BJ (cell line): ENCODE data around the gene MGMT. TPM values are rescaled to one million over a fixed set of nuclear protein-coding genes. Genes with fewer than 3 reads are reported as not detected.

ENCODE experiments used
- CTCF ChIA-PET: fragments of 350-600 bp; formaldehyde crosslinking; extraction: SDS; loops from one replicate; lab custom pipeline; 2021; ENCODE audit warnings: antibody characterized with exemption, inconsistent platforms; lab: Yijun Ruan, JAX
- POLR2A ChIA-PET: fragments of 300-600 bp; sonication (Branson Sonifier 250); formaldehyde crosslinking; extraction: SDS; loops from one replicate; lab custom pipeline; 2021; ENCODE audit warnings: antibody characterized with exemption; lab: Charles Lee
- DNase-seq: peaks from one replicate; pipeline ENCODE4 v3.0.0-alpha.2; 2011; ENCODE audit warnings: low read depth
- H3K27me3 ChIP-seq: 2 replicates; pipeline ENCODE4 v1.6.0; 2011; ENCODE audit warnings: low read length; ENCODE audit not compliant: control insufficient read depth, insufficient read depth
- H3K36me3 ChIP-seq: 2 replicates; pipeline ENCODE4 v1.5.1; 2011; ENCODE audit warnings: low read length; ENCODE audit not compliant: control insufficient read depth, insufficient read depth
- H3K4me3 ChIP-seq: 2 replicates; pipeline ENCODE4 v1.5.1; 2011; ENCODE audit warnings: low read depth, mild to moderate bottlenecking, control low read depth, low read length
- CTCF ChIP-seq: IDR thresholded peaks from 2 replicates; pipeline ENCODE4 v1.5.1; 2011; ENCODE audit warnings: low read depth, mild to moderate bottlenecking, control low read depth, inconsistent platforms, low read length, moderate library complexity; ENCODE audit not compliant: insufficient read depth
- polyA plus RNA-seq: library from polyadenylated mRNA; depleted of rRNA; stranded (reverse); fragments of >200 nt; gene quantifications from 2 replicates; pipeline ENCODE4 v1.2.3, GENCODE V29; 2011

Gene MGMT
- polyA plus RNA-seq, 1 experiment: 21.0 TPM

- no peak overlapping the region for H3K4me3 ChIP-seq
- POLR2A ChIA-PET: no interaction called here
- CTCF ChIA-PET: interaction anchor here (1.2 kb wide), 1 partner anchor 15 kb away, joined by 3 read pairs; no protein-coding TSS in a partner anchor
- DNase-seq: no peak
- no peaks in the 10 kb centered on the region for H3K27me3 ChIP-seq
- H3K36me3 ChIP-seq: no peaks in the 10 kb centered on the region
- TF ChIP-seq CTCF: no peak
These were observed 273.7 kb downstream of the MGMT start for GRCh38 chr10:129740532-129741279.

- no peak overlapping the region for H3K4me3 ChIP-seq
- no peaks in the 10 kb centered on the region for H3K27me3 ChIP-seq
- DNase-seq: no peak
- CTCF ChIA-PET: interaction anchor here (1.2 kb wide), 1 partner anchor 15 kb away, joined by 3 read pairs; no protein-coding TSS in a partner anchor
- no peaks in the 10 kb centered on the region for H3K36me3 ChIP-seq
- POLR2A ChIA-PET: no interaction called here
- no peak for TF ChIP-seq CTCF
These were observed 274.4 kb downstream of the MGMT start for GRCh38 chr10:129741280-129741977.

- Histone ChIP-seq H3K36me3 (no peaks in the 10 kb centered on the region), H3K27me3 (no peaks in the 10 kb centered on the region), H3K4me3 (no peak overlapping the region)
- ChIA-PET POLR2A (no interaction called here), CTCF (interaction anchor here (1.2 kb wide), 1 partner anchor 16 kb away, joined by 3 read pairs; no protein-coding TSS in a partner anchor)
- no peak for TF ChIP-seq CTCF
- DNase-seq: no peak
These were observed 275.1 kb downstream of the MGMT start for GRCh38 chr10:129741978-129742741.

- ChIA-PET POLR2A (no interaction called here), CTCF (no interaction called here)
- H3K4me3 ChIP-seq: no peak overlapping the region
- no peaks in the 10 kb centered on the region for H3K27me3 ChIP-seq
- DNase-seq: no peak
- H3K36me3 ChIP-seq: no peaks in the 10 kb centered on the region
- TF ChIP-seq CTCF: no peak
These were observed 275.9 kb downstream of the MGMT start for GRCh38 chr10:129742742-129743550.
